Measurements from ENCODE around the gene STK26.

GRCh38 chrX:132118358-132118757 is 95.3 kb downstream of the STK26 start:
- TF ChIP-seq EZH2 (IDR thresholded peaks at IDR 0.05; ENCODE audit: borderline replicate concordance, insufficient read depth, low read depth, low read length, poor library complexity, severe bottlenecking) (no peak), CTCF (IDR thresholded peaks at IDR 0.05) (no peak)
